ENCODE measurements around the gene GPC3.

GPC3 gene

DNA sequence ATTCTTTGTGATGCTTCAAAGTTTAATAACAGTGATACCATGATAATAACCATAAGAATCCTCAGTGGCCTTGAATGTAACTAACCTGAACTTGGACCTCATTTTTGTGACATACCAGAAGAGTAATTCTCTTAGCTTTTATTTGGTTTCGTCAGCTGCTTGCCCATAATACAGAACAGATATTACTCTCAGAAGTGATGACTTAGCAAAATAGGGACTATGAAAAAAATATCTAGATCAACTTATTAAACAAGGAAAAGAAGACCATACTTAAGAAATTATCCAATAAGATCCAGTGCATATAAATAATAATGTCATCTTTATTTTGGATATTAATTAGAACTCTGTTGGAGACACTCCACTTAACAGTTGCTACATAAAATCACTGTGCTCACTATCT, 333.2 kb downstream of the GPC3 start:
- TF ChIP-seq, protein P1, sequence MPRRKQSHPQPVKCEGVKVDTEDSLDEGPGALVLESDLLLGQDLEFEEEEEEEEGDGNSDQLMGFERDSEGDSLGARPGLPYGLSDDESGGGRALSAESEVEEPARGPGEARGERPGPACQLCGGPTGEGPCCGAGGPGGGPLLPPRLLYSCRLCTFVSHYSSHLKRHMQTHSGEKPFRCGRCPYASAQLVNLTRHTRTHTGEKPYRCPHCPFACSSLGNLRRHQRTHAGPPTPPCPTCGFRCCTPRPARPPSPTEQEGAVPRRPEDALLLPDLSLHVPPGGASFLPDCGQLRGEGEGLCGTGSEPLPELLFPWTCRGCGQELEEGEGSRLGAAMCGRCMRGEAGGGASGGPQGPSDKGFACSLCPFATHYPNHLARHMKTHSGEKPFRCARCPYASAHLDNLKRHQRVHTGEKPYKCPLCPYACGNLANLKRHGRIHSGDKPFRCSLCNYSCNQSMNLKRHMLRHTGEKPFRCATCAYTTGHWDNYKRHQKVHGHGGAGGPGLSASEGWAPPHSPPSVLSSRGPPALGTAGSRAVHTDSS (tag by site-specific recombination; IDR thresholded peaks at IDR 0.05): no peak
- TF ChIP-seq, protein P2, sequence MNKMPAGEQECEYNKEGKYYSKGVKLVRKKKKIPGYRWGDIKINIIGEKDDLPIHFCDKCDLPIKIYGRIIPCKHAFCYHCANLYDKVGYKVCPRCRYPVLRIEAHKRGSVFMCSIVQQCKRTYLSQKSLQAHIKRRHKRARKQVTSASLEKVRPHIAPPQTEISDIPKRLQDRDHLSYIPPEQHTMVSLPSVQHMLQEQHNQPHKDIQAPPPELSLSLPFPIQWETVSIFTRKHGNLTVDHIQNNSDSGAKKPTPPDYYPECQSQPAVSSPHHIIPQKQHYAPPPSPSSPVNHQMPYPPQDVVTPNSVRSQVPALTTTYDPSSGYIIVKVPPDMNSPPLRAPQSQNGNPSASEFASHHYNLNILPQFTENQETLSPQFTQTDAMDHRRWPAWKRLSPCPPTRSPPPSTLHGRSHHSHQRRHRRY (tag by site-specific recombination; IDR thresholded peaks at IDR 0.05): no peak
- TF ChIP-seq ZNF549 (tag by site-specific recombination; IDR thresholded peaks at IDR 0.05) (no peak), ZNF274 (IDR thresholded peaks at IDR 0.05; ENCODE audit: low read length) (no peak), ZNF274 (tag by site-specific recombination; IDR thresholded peaks at IDR 0.05; ENCODE audit: borderline replicate concordance) (no peak), ZNF221 (tag by site-specific recombination; IDR thresholded peaks at IDR 0.05; ENCODE audit: borderline replicate concordance) (no peak), ZNF585B (tag by site-specific recombination; IDR thresholded peaks at IDR 0.05) (no peak), IKZF3 (tag by site-specific recombination; IDR thresholded peaks at IDR 0.05) (no peak), ZNF561 (tag by site-specific recombination; IDR thresholded peaks at IDR 0.05; ENCODE audit: borderline replicate concordance) (no peak), ZNF214 (tag by site-specific recombination; IDR thresholded peaks at IDR 0.05; ENCODE audit: borderline replicate concordance) (no peak), ZNF558 (tag by site-specific recombination; IDR thresholded peaks at IDR 0.05) (no peak), ZNF624 (tag by site-specific recombination; IDR thresholded peaks at IDR 0.05) (no peak), ZNF2 (tag by site-specific recombination; IDR thresholded peaks at IDR 0.05) (no peak), KLF1 (tag by site-specific recombination; IDR thresholded peaks at IDR 0.05) (no peak), ZNF785 (tag by site-specific recombination; IDR thresholded peaks at IDR 0.05) (no peak), MEIS1 (CRISPR knock-in tag; IDR thresholded peaks at IDR 0.05; ENCODE audit: borderline replicate concordance) (no peak)
- TF ChIP-seq, protein P3, sequence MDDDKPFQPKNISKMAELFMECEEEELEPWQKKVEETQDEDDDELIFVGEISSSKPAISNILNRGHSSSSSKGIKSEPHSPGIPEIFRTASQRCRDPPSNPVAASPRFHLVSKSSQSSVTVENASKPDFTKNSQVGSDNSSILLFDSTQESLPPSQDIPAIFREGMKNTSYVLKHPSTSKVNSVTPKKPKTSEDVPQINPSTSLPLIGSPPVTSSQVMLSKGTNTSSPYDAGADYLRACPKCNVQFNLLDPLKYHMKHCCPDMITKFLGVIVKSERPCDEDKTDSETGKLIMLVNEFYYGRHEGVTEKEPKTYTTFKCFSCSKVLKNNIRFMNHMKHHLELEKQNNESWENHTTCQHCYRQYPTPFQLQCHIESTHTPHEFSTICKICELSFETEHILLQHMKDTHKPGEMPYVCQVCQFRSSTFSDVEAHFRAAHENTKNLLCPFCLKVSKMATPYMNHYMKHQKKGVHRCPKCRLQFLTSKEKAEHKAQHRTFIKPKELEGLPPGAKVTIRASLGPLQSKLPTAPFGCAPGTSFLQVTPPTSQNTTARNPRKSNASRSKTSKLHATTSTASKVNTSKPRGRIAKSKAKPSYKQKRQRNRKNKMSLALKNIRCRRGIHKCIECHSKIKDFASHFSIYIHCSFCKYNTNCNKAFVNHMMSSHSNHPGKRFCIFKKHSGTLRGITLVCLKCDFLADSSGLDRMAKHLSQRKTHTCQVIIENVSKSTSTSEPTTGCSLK (tag by site-specific recombination; IDR thresholded peaks at IDR 0.05): no peak
- TF ChIP-seq, protein P4, sequence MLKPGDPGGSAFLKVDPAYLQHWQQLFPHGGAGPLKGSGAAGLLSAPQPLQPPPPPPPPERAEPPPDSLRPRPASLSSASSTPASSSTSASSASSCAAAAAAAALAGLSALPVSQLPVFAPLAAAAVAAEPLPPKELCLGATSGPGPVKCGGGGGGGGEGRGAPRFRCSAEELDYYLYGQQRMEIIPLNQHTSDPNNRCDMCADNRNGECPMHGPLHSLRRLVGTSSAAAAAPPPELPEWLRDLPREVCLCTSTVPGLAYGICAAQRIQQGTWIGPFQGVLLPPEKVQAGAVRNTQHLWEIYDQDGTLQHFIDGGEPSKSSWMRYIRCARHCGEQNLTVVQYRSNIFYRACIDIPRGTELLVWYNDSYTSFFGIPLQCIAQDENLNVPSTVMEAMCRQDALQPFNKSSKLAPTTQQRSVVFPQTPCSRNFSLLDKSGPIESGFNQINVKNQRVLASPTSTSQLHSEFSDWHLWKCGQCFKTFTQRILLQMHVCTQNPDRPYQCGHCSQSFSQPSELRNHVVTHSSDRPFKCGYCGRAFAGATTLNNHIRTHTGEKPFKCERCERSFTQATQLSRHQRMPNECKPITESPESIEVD (tag by site-specific recombination; IDR thresholded peaks at IDR 0.05): no peak
- TF ChIP-seq, protein P5, sequence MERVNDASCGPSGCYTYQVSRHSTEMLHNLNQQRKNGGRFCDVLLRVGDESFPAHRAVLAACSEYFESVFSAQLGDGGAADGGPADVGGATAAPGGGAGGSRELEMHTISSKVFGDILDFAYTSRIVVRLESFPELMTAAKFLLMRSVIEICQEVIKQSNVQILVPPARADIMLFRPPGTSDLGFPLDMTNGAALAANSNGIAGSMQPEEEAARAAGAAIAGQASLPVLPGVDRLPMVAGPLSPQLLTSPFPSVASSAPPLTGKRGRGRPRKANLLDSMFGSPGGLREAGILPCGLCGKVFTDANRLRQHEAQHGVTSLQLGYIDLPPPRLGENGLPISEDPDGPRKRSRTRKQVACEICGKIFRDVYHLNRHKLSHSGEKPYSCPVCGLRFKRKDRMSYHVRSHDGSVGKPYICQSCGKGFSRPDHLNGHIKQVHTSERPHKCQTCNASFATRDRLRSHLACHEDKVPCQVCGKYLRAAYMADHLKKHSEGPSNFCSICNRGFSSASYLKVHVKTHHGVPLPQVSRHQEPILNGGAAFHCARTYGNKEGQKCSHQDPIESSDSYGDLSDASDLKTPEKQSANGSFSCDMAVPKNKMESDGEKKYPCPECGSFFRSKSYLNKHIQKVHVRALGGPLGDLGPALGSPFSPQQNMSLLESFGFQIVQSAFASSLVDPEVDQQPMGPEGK (tag by site-specific recombination; IDR thresholded peaks at IDR 0.05): no peak
- TF ChIP-seq, protein P6, sequence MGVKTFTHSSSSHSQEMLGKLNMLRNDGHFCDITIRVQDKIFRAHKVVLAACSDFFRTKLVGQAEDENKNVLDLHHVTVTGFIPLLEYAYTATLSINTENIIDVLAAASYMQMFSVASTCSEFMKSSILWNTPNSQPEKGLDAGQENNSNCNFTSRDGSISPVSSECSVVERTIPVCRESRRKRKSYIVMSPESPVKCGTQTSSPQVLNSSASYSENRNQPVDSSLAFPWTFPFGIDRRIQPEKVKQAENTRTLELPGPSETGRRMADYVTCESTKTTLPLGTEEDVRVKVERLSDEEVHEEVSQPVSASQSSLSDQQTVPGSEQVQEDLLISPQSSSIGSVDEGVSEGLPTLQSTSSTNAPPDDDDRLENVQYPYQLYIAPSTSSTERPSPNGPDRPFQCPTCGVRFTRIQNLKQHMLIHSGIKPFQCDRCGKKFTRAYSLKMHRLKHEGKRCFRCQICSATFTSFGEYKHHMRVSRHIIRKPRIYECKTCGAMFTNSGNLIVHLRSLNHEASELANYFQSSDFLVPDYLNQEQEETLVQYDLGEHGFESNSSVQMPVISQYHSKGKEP (tag by site-specific recombination; IDR thresholded peaks at IDR 0.05): no peak
- Histone ChIP-seq H3K27ac (ENCODE audit: extremely low read depth, low read depth, low read length) (no peak overlapping the region), H3K4me3 (ENCODE audit: low read depth, low read length) (no peak overlapping the region), H3K36me3 (ENCODE audit: control insufficient read depth in 2 of 2, insufficient read depth in 1 of 2, low read length in 2 of 2) (no peaks in the 10 kb centered on the region), H3K9me3 (ENCODE audit: control insufficient read depth, insufficient read depth, low read depth, low read length) (no peaks in the 10 kb centered on the region), H3K4me1 (ENCODE audit: control insufficient read depth, insufficient read depth, low read length) (no peaks in the 10 kb centered on the region)
- ChIA-PET POLR2A (no interaction called here), CTCF (interaction anchor here (0.6 kb wide), 1 partner anchor 75 kb away, joined by 4 read pairs; no protein-coding TSS in a partner anchor)

All from HEK293 (cell line).